GM12875 (cell line): ENCODE measurements around the gene IGF2BP2.
"Not testable (repeated sequence)": the region's sequence is repeated elsewhere in the genome, so short reads cannot be mapped to it uniquely, and the experiment has no call there.

Experiments used
- H3K4me3 ChIP-seq: one replicate; pipeline ENCODE4 v1.5.1; 2011; ENCODE audit warnings: low read depth, low read length, control low read depth
- TF ChIP-seq, protein P1 (sequence below): IDR thresholded peaks from 2 replicates; pipeline ENCODE4 v1.5.1; 2011; ENCODE audit warnings: low read depth, mild to moderate bottlenecking, control low read depth, inconsistent platforms, low read length, moderate library complexity, borderline replicate concordance; ENCODE audit not compliant: insufficient read depth

Gene IGF2BP2

DNA sequence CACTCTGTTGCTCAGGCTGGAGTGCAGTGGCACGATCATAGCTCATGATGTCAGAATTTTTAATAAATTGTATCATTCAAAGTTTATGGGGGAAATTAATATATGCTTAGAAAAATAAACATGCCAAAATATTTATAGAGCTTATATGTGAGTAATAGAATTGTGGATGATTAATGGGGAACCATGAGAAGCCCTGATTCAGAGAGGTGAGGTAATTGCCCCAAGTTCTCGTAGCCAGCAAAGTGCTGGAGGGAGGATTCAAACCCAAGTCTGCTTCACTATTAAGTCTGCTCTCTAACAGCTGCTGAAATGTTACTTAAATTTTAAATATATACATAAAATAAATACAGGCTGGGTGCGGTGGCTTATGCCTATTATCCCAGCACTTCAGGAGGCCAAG lies 26.2 kb upstream of the IGF2BP2 start:
- TF ChIP-seq, protein P1, sequence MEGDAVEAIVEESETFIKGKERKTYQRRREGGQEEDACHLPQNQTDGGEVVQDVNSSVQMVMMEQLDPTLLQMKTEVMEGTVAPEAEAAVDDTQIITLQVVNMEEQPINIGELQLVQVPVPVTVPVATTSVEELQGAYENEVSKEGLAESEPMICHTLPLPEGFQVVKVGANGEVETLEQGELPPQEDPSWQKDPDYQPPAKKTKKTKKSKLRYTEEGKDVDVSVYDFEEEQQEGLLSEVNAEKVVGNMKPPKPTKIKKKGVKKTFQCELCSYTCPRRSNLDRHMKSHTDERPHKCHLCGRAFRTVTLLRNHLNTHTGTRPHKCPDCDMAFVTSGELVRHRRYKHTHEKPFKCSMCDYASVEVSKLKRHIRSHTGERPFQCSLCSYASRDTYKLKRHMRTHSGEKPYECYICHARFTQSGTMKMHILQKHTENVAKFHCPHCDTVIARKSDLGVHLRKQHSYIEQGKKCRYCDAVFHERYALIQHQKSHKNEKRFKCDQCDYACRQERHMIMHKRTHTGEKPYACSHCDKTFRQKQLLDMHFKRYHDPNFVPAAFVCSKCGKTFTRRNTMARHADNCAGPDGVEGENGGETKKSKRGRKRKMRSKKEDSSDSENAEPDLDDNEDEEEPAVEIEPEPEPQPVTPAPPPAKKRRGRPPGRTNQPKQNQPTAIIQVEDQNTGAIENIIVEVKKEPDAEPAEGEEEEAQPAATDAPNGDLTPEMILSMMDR = no peak
- H3K4me3 ChIP-seq = no peak overlapping the region

DNA sequence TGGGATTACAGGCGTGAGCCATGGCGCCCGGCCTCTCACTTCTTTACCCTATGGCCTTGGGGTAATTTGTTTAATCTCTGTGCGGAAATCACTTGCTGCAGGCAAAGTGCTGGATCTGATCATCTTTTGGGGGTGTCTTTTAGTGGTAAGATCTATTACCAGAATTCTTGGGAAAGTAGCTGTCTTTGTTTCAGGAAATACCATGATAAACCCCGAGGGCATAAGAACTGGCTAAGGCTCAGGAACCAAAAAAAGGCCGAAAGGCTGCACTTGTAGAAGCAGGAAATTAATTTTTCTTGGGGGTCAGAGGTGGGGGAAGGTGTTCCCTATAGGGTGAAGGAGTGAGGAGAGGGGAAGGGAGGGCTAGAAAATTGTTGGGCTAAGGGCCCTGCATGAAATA lies 22.7 kb upstream of the IGF2BP2 start:
- TF ChIP-seq, protein P1 = no peak

DNA sequence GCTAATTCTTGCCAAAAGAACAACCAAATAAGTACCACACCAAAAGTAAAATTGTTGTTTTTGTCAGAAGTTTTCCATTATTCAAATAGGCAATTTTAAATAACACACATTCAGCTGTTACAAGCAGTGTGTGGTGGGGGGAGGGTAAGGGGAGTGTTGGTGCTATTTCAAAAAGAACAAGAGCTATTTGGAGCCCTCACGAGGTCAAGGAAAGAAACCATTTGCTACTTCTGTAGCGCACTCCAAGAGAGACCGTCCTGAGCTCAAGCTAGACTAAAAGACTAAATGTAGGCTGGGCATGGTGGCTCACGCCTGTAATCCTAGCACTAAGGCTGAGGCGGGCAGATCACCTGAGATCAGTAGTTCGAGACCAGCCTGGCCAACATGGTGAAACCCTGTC lies 21.2 kb upstream of the IGF2BP2 start:
- TF ChIP-seq, protein P1 = no peak
- H3K4me3 ChIP-seq = no peak overlapping the region

More for the DNA sequence above, 22.7 kb upstream of the IGF2BP2 start:
- H3K4me3 ChIP-seq = no peak overlapping the region

DNA sequence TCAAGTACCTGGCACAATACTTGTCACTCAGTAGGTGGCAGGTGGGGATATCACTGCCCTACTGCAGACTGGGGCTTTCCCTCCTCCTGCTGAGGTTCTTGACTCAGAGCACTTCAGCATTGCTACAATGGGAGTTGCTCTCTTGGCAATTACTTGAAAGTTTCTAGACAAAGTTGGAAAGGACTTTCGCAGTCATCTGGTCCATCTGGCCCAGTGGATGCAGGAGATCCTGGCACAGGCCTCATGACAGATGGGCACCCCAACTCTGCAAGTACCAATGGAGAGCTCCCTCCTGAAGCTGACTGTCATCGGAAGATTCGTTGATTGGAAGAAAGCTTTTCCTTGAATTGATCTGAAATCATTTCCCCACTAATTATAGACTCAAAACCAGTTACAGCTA lies 19.2 kb upstream of the IGF2BP2 start:
- TF ChIP-seq, protein P1 = no peak
- no peak overlapping the region for H3K4me3 ChIP-seq

DNA sequence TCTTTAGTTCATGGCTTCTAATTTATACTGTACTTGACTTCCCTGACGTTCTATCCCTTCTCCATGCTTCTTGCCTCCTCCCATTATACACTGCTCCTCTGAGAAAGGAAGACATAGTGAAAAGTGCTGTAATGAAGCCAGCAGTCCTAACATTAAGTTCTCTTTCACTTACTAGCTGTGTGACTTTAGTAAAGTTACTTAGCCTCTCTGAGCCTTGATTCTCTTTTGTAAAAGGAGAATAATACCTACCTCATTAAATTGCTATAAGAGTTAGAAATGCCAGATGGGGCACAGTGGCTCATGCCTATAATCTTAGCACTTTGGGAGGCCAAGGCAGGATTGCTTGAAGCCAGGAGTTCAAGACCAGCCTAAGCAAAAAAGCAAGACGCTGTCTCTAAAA lies 18.8 kb upstream of the IGF2BP2 start:
- no peak overlapping the region for H3K4me3 ChIP-seq
- TF ChIP-seq, protein P1 = no peak

DNA sequence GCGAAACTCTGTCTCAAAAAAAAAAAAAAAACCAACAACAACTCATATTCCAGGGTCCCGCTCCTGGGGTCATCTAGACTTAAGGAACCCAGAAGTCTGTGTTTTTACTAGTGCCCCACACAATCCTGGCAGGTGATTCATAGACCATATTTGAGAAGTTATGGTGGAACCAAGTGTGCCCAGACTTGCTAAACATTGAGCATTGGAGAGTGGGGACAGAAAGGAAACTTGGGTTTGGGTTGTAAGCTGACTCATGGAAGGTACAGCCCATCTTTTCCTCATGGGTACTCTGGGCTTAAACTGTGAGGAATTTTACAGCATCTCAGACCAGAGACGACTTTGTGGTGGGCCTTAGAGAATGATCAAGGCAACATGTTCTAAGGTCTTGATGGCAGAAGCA lies 18.3 kb upstream of the IGF2BP2 start:
- no peak overlapping the region for H3K4me3 ChIP-seq
- TF ChIP-seq, protein P1 = no peak

DNA sequence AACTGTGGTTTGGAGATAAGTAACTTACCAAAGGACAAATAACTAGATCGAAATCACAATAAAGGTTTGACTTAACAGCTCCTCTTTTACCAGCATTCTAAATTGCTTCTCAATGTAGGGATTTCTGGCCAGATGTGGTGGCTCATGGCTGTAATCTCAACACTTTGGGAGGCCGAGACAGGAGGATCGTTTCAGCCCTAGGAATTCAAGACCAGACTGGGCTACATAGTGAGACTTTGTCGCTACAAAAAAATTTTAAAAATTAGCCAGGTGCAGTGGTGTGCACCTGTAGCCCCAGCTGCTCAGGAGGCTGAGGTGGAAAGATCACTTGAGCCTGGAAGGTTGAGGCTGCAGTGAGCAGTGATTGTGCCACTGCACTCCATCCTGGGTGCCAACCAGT lies 17.4 kb upstream of the IGF2BP2 start:
- TF ChIP-seq, protein P1 = no peak
- no peak overlapping the region for H3K4me3 ChIP-seq

DNA sequence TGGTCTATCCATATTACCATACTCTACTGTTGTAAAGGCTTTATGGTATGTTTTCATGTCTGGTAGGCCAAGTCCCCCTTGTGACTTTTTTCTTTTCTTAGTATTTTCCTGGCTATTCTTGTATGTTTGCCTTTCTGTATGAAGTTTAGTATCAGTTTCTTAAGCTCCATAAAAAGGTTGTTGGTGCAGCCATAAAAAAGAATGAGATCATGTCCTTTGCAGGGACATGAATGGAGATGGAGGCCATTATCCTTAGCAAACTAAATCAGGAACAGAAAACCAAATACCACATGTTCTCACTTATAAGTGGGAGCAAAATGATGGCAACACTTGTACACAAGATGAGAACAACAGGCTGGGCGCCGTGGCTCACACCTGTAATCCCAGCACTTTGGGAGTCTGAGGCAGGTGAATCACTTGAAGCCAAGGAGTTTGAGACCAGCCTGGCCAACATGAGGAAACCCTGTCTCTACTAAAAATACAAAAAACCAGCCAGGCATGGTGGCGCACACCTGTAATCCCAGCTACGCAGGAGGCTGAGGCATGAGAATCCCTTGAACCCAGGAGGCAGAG lies 13.7 kb upstream of the IGF2BP2 start:
- H3K4me3 ChIP-seq = not testable (repeated sequence)
